HG03025 (cell line): ENCODE measurements around the gene RNF26.

Experiments
- ATAC-seq: cut with Tn5 transposase; IDR thresholded peaks from one replicate; pipeline ENCODE4 v1.9.1; 2021; ENCODE audit warnings: mild to moderate bottlenecking, moderate library complexity; ENCODE audit not compliant: unreplicated experiment, low FRiP score

The RNF26 gene

GRCh38 chr11:119347940-119348605 lies 13.7 kb downstream of the RNF26 start:
- no peak for ATAC-seq

GRCh38 chr11:119350302-119350701 lies 16.0 kb downstream of the RNF26 start:
- ATAC-seq: no peak

GRCh38 chr11:119351232-119351631 lies 16.9 kb downstream of the RNF26 start:
- no peak for ATAC-seq

GRCh38 chr11:119352857-119353260 lies 18.5 kb downstream of the RNF26 start:
- no peak for ATAC-seq

GRCh38 chr11:119355091-119355843 lies 20.9 kb downstream of the RNF26 start:
- ATAC-seq: no peak

GRCh38 chr11:119356349-119357031 lies 22.2 kb downstream of the RNF26 start:
- ATAC-seq: no peak

- no peak for ATAC-seq
Measured at GRCh38 chr11:119357074-119357473, 22.7 kb downstream of the RNF26 start.

- no peak for ATAC-seq
Measured at GRCh38 chr11:119359365-119360214, 25.3 kb downstream of the RNF26 start.

GRCh38 chr11:119361056-119361787 lies 26.9 kb downstream of the RNF26 start:
- no peak for ATAC-seq

GRCh38 chr11:119361941-119362725 lies 27.8 kb downstream of the RNF26 start:
- no peak for ATAC-seq

- ATAC-seq: no peak
Measured at GRCh38 chr11:119362741-119363080, 28.4 kb downstream of the RNF26 start.

- no peak for ATAC-seq
Measured at GRCh38 chr11:119363081-119363850, 28.9 kb downstream of the RNF26 start.

- no peak for ATAC-seq
Measured at GRCh38 chr11:119363851-119364590, 29.7 kb downstream of the RNF26 start.

GRCh38 chr11:119365071-119365591 lies 30.8 kb downstream of the RNF26 start:
- no peak for ATAC-seq

- ATAC-seq: no peak
Measured at GRCh38 chr11:119366690-119367620, 32.6 kb downstream of the RNF26 start.

GRCh38 chr11:119367661-119368120 lies 33.4 kb downstream of the RNF26 start:
- ATAC-seq: no peak
